ENCODE measurements around the gene ZNRD2.
A peak's percentile ranks its signal among the peaks of the same experiment; 100 is the strongest.

The ZNRD2 gene

GRCh38 chr11:65536412-65537295 lies 33.6 kb upstream of the ZNRD2 start:
- POLR2A ChIA-PET: interaction anchor here (0.6 to 2.9 kb wide), 9 partner anchors 10 to 515 kb away, joined by 3 to 12 read pairs (median 4); partner anchors contain the start of genes KCNK7, SCYL1 and ZNRD2
- Histone ChIP-seq H3K4me3 (ENCODE audit: low read depth, low read length) (no peak overlapping the region), H3K27ac (ENCODE audit: extremely low read depth, low read depth, low read length) (no peak overlapping the region), H3K4me1 (ENCODE audit: control insufficient read depth, insufficient read depth, low read length) (peaks cover 3% of the 10 kb centered on the region; the same call in 1 of the 2 replicates), H3K9me3 (ENCODE audit: control insufficient read depth, insufficient read depth, low read depth, low read length) (no peaks in the 10 kb centered on the region), H3K36me3 (ENCODE audit: control insufficient read depth in 2 of 2, insufficient read depth in 1 of 2, low read length in 2 of 2) (peaks cover 6 to 78% of the 10 kb centered on the region in 2 experiments; a peak in 2 of 3 replicates)
- peak; percentile 31; the same call in 1 of the 2 replicates for TF ChIP-seq ZIC2 (tag by site-specific recombination; IDR thresholded peaks at IDR 0.05)
- no peak for TF ChIP-seq ZNF830 (tag by site-specific recombination; IDR thresholded peaks at IDR 0.05; ENCODE audit: low read depth)
- CTCF ChIA-PET: interaction anchor here (0.5 to 1.5 kb wide), 5 partner anchors 35 to 206 kb away, joined by 3 to 6 read pairs (median 4); no protein-coding TSS in a partner anchor

- POLR2A ChIA-PET: interaction anchor here (0.5 to 2.9 kb wide), 7 partner anchors 9 to 514 kb away, joined by 3 to 12 read pairs (median 5); partner anchors contain the start of gene ZNRD2
- no peak for TF ChIP-seq ZNF248 (tag by site-specific recombination; IDR thresholded peaks at IDR 0.05)
- no peak for TF ChIP-seq ZNF645 (tag by site-specific recombination; IDR thresholded peaks at IDR 0.05)
- no peaks in the 10 kb centered on the region for H3K9me3 ChIP-seq (ENCODE audit: control insufficient read depth, insufficient read depth, low read depth, low read length)
- CTCF ChIA-PET: interaction anchor here (0.7 to 1.1 kb wide), 2 partner anchors 51 to 57 kb away, joined by 3 to 4 read pairs; no protein-coding TSS in a partner anchor
- no peak overlapping the region for H3K4me3 ChIP-seq (ENCODE audit: low read depth, low read length)
- no peak overlapping the region for H3K27ac ChIP-seq (ENCODE audit: extremely low read depth, low read depth, low read length)
- peaks cover 3% of the 10 kb centered on the region; the same call in 1 of the 2 replicates for H3K4me1 ChIP-seq (ENCODE audit: control insufficient read depth, insufficient read depth, low read length)
- H3K36me3 ChIP-seq (ENCODE audit: control insufficient read depth in 2 of 2, insufficient read depth in 1 of 2, low read length in 2 of 2): peaks cover 6 to 80% of the 10 kb centered on the region in 2 experiments; a peak in 2 of 3 replicates
Observed at GRCh38 chr11:65537296-65537597, 33.0 kb upstream of the ZNRD2 start.

- Histone ChIP-seq H3K27ac (ENCODE audit: extremely low read depth, low read depth, low read length) (no peak overlapping the region), H3K4me1 (ENCODE audit: control insufficient read depth, insufficient read depth, low read length) (peaks cover 3% of the 10 kb centered on the region; the same call in 1 of the 2 replicates), H3K36me3 (ENCODE audit: control insufficient read depth in 2 of 2, insufficient read depth in 1 of 2, low read length in 2 of 2) (peaks cover 6 to 79% of the 10 kb centered on the region in 2 experiments; a peak in 2 of 3 replicates), H3K4me3 (ENCODE audit: low read depth, low read length) (no peak overlapping the region), H3K9me3 (ENCODE audit: control insufficient read depth, insufficient read depth, low read depth, low read length) (no peaks in the 10 kb centered on the region)
- TF ChIP-seq ZNF394 (tag by site-specific recombination; IDR thresholded peaks at IDR 0.05; ENCODE audit: borderline replicate concordance) (peak; percentile 76; the same call in 1 of the 2 replicates), ZBTB20 (tag by site-specific recombination; IDR thresholded peaks at IDR 0.05) (no peak)
- CTCF ChIA-PET: interaction anchor here (1.0 to 1.1 kb wide), 2 partner anchors 34 to 56 kb away, joined by 3 to 4 read pairs; no protein-coding TSS in a partner anchor
- POLR2A ChIA-PET: interaction anchor here (0.5 to 2.9 kb wide), 4 partner anchors 11 to 99 kb away, joined by 3 to 12 read pairs (median 8); partner anchors contain the start of gene ZNRD2
Observed at GRCh38 chr11:65537620-65538231, 32.6 kb upstream of the ZNRD2 start.

- no peak overlapping the region for H3K4me3 ChIP-seq (ENCODE audit: low read depth, low read length)
Observed at GRCh38 chr11:65538232-65538914, 31.9 kb upstream of the ZNRD2 start.

More at GRCh38 chr11:65538232-65538914, 31.9 kb upstream of the ZNRD2 start:
- POLR2A ChIA-PET: interaction anchor here (0.6 to 2.9 kb wide), 3 partner anchors 11 to 66 kb away, joined by 4 to 12 read pairs (median 5); partner anchors contain the start of gene ZNRD2
- Histone ChIP-seq H3K36me3 (ENCODE audit: control insufficient read depth in 2 of 2, insufficient read depth in 1 of 2, low read length in 2 of 2) (peaks cover 2 to 79% of the 10 kb centered on the region in 2 experiments; a peak in 2 of 3 replicates), H3K27ac (ENCODE audit: extremely low read depth, low read depth, low read length) (no peak overlapping the region), H3K4me1 (ENCODE audit: control insufficient read depth, insufficient read depth, low read length) (peaks cover 3% of the 10 kb centered on the region; the same call in 1 of the 2 replicates), H3K9me3 (ENCODE audit: control insufficient read depth, insufficient read depth, low read depth, low read length) (no peaks in the 10 kb centered on the region)
- TF ChIP-seq ZNF121 (tag by site-specific recombination; IDR thresholded peaks at IDR 0.05): no peak
- TF ChIP-seq ZNF266 (tag by site-specific recombination; IDR thresholded peaks at IDR 0.05; ENCODE audit: low read depth): no peak
- TF ChIP-seq PRDM4 (tag by site-specific recombination; IDR thresholded peaks at IDR 0.05): peak; percentile 57; the same call in 1 of the 2 replicates
- TF ChIP-seq ZFP69B (tag by site-specific recombination; IDR thresholded peaks at IDR 0.05): 0 out of 2 replicates have a peak, but pooled peaks have one; percentile 46
- peak; percentile 47; the same call in 1 of the 2 replicates for TF ChIP-seq ZNF692 (tag by site-specific recombination; IDR thresholded peaks at IDR 0.05)
- no peak for TF ChIP-seq ZBTB21 (tag by site-specific recombination; IDR thresholded peaks at IDR 0.05)
- TF ChIP-seq ATF2 (tag by site-specific recombination; IDR thresholded peaks at IDR 0.05; ENCODE audit: low read depth): no peak
- TF ChIP-seq ZSCAN30 (tag by site-specific recombination; IDR thresholded peaks at IDR 0.05): no peak
- TF ChIP-seq ZBTB1 (tag by site-specific recombination; IDR thresholded peaks at IDR 0.05): no peak
- TF ChIP-seq ZNF350 (tag by site-specific recombination; IDR thresholded peaks at IDR 0.05): no peak
- CTCF ChIA-PET: interaction anchor here (1.0 to 1.1 kb wide), 2 partner anchors 33 to 55 kb away, joined by 3 to 4 read pairs; no protein-coding TSS in a partner anchor
